ENCODE measurements around the gene FIBCD1.

- TF ChIP-seq BACH1 (IDR thresholded peaks at IDR 0.05; ENCODE audit: low read length) (no peak), POU5F1 (IDR thresholded peaks at IDR 0.05; ENCODE audit: low read depth, low read length) (no peak), KDM1A (IDR thresholded peaks at IDR 0.05; ENCODE audit: borderline replicate concordance, low read length) (no peak), BRCA1 (IDR thresholded peaks at IDR 0.05; ENCODE audit: low read depth, low read length) (no peak), POLR2A (IDR thresholded peaks at IDR 0.05; ENCODE audit: control extremely low read depth in 1 of 2, low read depth in 2 of 2, low read length in 2 of 2) (no peak), CTCF (IDR thresholded peaks at IDR 0.05; ENCODE audit: control extremely low read depth in 1 of 3, insufficient read depth in 1 of 3, low read depth in 1 of 3, low read length in 3 of 3) (no peak), RFX5 (IDR thresholded peaks at IDR 0.05; ENCODE audit: borderline replicate concordance, low read depth, low read length) (no peak)
Observed at GRCh38 chr9:130884111-130884531, 54.9 kb downstream of the FIBCD1 start.
